ENCODE measurements around the gene GABARAPL1. TPM values are rescaled to one million over a fixed set of nuclear protein-coding genes. Genes with fewer than 3 reads are reported as not detected.
"Not testable (repeated sequence)": the region's sequence is repeated elsewhere in the genome, so short reads cannot be mapped to it uniquely, and the experiment has no call there.

GABARAPL1 gene
- polyA plus RNA-seq, 2 of the 4 experiments (the other 2 are of a cell fraction): 35.9 to 46.2 TPM

GRCh38 chr12:10223208-10223607 lies 10.5 kb downstream of the GABARAPL1 start:
- no peak for TF ChIP-seq GATA3 (IDR thresholded peaks at IDR 0.05; ENCODE audit: borderline replicate concordance)
- no peak for TF ChIP-seq SREBF2 (IDR thresholded peaks at IDR 0.05)
- peak; percentile 16 for TF ChIP-seq MAFK (IDR thresholded peaks at IDR 0.05; ENCODE audit: partially characterized antibody)
- no peak for TF ChIP-seq RARB (CRISPR knock-in tag; IDR thresholded peaks at IDR 0.05)
- TF ChIP-seq POLR2AphosphoS2 (conservative IDR thresholded peaks at IDR 0.05; ENCODE audit: low read length): peak; percentile 61
- H3K4me2 ChIP-seq: no peak overlapping the region
- no peak for FAIRE-seq
- CTCF ChIA-PET: interaction anchor here (2.8 to 3.2 kb wide), 2 partner anchors 12 to 70 kb away, joined by 7 to 17 read pairs; no protein-coding TSS in a partner anchor
- DNase-seq (ENCODE audit: low read depth in 1 of 2, low spot score in 1 of 2): no peak
- H3K4me3 ChIP-seq: no peak overlapping the region
- ATAC-seq: no peak
- POLR2A ChIA-PET: no interaction called here
- no peaks in the 10 kb centered on the region for H3K4me1 ChIP-seq
- no peak overlapping the region for H3K27ac ChIP-seq
- WGBS (ENCODE audit: missing lambda C conversion rate): 77% methylated on average over 5 of the region's 5 CpGs
- H3K9me3 ChIP-seq: no peaks in the 10 kb centered on the region

DNA sequence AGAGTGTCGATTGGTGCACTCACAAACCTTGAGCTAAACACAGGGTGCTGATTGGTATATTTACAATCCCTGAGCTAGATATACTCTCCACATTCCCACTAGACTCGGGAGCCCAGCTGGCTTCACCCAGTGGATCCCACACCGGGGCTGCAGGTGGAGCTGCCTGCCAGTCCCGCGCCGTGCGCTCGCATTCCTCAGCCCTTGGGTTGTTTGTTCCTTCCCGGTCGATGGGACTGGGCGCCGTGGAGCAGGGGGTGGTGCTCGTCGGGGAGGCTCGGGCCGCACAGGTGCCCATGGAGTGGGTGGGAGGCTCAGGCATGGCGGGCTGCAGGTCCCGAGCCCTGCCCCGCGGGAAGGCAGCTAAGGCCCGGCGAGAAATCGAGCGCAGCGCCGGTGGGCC lies 12.7 kb downstream of the GABARAPL1 start:
- H3K4me2 ChIP-seq; H3K27ac ChIP-seq; POLR2A ChIA-PET; H3K4me3 ChIP-seq; DNase-seq (ENCODE audit: low read depth in 1 of 2, low spot score in 1 of 2); ATAC-seq; FAIRE-seq; H3K4me1 ChIP-seq; H3K9me3 ChIP-seq: not testable (repeated sequence)
- 93% methylated on average over 17 of the region's 26 CpGs for WGBS (ENCODE audit: missing lambda C conversion rate)
- CTCF ChIA-PET: interaction anchor here (2.8 to 3.2 kb wide), 2 partner anchors 10 to 72 kb away, joined by 7 to 17 read pairs; no protein-coding TSS in a partner anchor

DNA sequence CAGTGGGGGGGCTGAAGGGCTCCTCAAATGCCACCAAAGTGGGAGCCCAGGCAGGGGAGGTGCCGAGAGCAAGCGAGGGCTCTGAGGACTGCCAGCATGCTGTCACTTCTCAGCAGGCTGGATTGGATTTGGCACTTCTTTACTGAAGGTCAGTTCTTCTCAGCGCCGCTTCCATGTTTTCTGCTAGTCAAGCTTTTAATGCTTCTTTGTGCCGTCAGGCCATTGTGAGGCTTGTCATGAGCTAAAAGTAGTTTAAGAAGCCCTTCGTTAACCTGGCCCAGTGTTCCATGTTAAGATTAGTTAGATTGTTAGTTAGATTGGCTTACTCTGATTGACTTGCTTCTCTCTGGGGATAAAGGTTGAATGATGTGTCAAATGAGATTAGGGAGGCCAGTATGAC lies 13.4 kb downstream of the GABARAPL1 start:
- POLR2A ChIA-PET: no interaction called here
- no peak overlapping the region for H3K4me2 ChIP-seq
- FAIRE-seq (no peak), ATAC-seq (peak; percentile 6 to 17; a peak in 3 of 6 replicates), DNase-seq (ENCODE audit: low read depth in 1 of 2, low spot score in 1 of 2) (no peak)
- H3K4me3 ChIP-seq: no peak overlapping the region
- H3K4me1 ChIP-seq: no peaks in the 10 kb centered on the region
- WGBS (ENCODE audit: missing lambda C conversion rate): 93% methylated on average over 6 of the region's 6 CpGs
- H3K9me3 ChIP-seq: no peaks in the 10 kb centered on the region
- CTCF ChIA-PET: interaction anchor here (2.5 kb wide), 1 partner anchor 10 kb away, joined by 16 read pairs; no protein-coding TSS in a partner anchor
- no peak overlapping the region for H3K27ac ChIP-seq
- TF ChIP-seq, protein P1, sequence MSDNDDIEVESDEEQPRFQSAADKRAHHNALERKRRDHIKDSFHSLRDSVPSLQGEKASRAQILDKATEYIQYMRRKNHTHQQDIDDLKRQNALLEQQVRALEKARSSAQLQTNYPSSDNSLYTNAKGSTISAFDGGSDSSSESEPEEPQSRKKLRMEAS (IDR thresholded peaks at IDR 0.05): no peak
- TF ChIP-seq, protein P2, sequence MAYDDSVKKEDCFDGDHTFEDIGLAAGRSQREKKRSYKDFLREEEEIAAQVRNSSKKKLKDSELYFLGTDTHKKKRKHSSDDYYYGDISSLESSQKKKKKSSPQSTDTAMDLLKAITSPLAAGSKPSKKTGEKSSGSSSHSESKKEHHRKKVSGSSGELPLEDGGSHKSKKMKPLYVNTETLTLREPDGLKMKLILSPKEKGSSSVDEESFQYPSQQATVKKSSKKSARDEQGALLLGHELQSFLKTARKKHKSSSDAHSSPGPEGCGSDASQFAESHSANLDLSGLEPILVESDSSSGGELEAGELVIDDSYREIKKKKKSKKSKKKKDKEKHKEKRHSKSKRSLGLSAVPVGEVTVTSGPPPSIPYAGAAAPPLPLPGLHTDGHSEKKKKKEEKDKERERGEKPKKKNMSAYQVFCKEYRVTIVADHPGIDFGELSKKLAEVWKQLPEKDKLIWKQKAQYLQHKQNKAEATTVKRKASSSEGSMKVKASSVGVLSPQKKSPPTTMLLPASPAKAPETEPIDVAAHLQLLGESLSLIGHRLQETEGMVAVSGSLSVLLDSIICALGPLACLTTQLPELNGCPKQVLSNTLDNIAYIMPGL (CRISPR knock-in tag; IDR thresholded peaks at IDR 0.05; ENCODE audit: borderline replicate concordance): no peak

GRCh38 chr12:10226731-10227130 lies 14.1 kb downstream of the GABARAPL1 start:
- POLR2A ChIA-PET: no interaction called here
- no peaks in the 10 kb centered on the region for H3K9me3 ChIP-seq
- no peak overlapping the region for H3K27ac ChIP-seq
- H3K4me1 ChIP-seq: no peaks in the 10 kb centered on the region
- TF ChIP-seq CHD2 (IDR thresholded peaks at IDR 0.05; ENCODE audit: low read length, partially characterized antibody): no peak
- TF ChIP-seq ZC3H11A (IDR thresholded peaks at IDR 0.05): no peak
- TF ChIP-seq FOSL2 (IDR thresholded peaks at IDR 0.05): no peak
- no peak for TF ChIP-seq FOSL2 (CRISPR knock-in tag; IDR thresholded peaks at IDR 0.05)
- TF ChIP-seq RARB (CRISPR knock-in tag; IDR thresholded peaks at IDR 0.05): no peak
- no peak for TF ChIP-seq ZFP36 (IDR thresholded peaks at IDR 0.05; ENCODE audit: borderline replicate concordance, partially characterized antibody)
- no peak for TF ChIP-seq MYC (IDR thresholded peaks at IDR 0.05; ENCODE audit: borderline replicate concordance, low read length)
- no peak for TF ChIP-seq EHMT2 (IDR thresholded peaks at IDR 0.05; ENCODE audit: low read depth)
- 0 out of 4 replicates have a peak, but pooled peaks of 1 of the 2 experiments have one; percentile 5 for TF ChIP-seq CEBPB (IDR thresholded peaks at IDR 0.05)
- H3K4me3 ChIP-seq: no peak overlapping the region
- CTCF ChIA-PET: interaction anchor here (2.5 kb wide), 1 partner anchor 9 kb away, joined by 16 read pairs; no protein-coding TSS in a partner anchor
- 59% methylated on average over 1 of the region's 1 CpG for WGBS (ENCODE audit: missing lambda C conversion rate)
- no peak for FAIRE-seq
- ATAC-seq: peak; percentile 21 to 43; a peak in 3 of 6 replicates
- no peak for DNase-seq (ENCODE audit: low read depth in 1 of 2, low spot score in 1 of 2)
- H3K4me2 ChIP-seq: no peak overlapping the region

GRCh38 chr12:10227648-10228047 lies 15.0 kb downstream of the GABARAPL1 start:
- DNase-seq (ENCODE audit: low read depth in 1 of 2, low spot score in 1 of 2): no peak
- H3K9me3 ChIP-seq: no peaks in the 10 kb centered on the region
- 36% methylated on average over 1 of the region's 1 CpG for WGBS (ENCODE audit: missing lambda C conversion rate)
- CTCF ChIA-PET: interaction anchor here (0.6 to 2.5 kb wide), 6 partner anchors 8 to 1259 kb away, joined by 3 to 16 read pairs (median 3); no protein-coding TSS in a partner anchor
- no peak overlapping the region for H3K4me3 ChIP-seq
- no peak for FAIRE-seq
- POLR2A ChIA-PET: no interaction called here
- no peak overlapping the region for H3K4me2 ChIP-seq
- no peak; a peak in 1 of 6 replicates for ATAC-seq
- no peak overlapping the region for H3K27ac ChIP-seq
- no peaks in the 10 kb centered on the region for H3K4me1 ChIP-seq
- TF ChIP-seq HOXB5 (CRISPR knock-in tag; IDR thresholded peaks at IDR 0.05) (no peak), EHMT2 (IDR thresholded peaks at IDR 0.05; ENCODE audit: low read depth) (no peak), ZC3H11A (IDR thresholded peaks at IDR 0.05) (no peak), FOXS1 (CRISPR knock-in tag; IDR thresholded peaks at IDR 0.05) (no peak), FOSL2 (IDR thresholded peaks at IDR 0.05) (no peak), FOSL2 (CRISPR knock-in tag; IDR thresholded peaks at IDR 0.05) (no peak), RFX5 (IDR thresholded peaks at IDR 0.05) (no peak), KDM1A (IDR thresholded peaks at IDR 0.05; ENCODE audit: low read depth) (no peak), PHF8 (IDR thresholded peaks at IDR 0.05; ENCODE audit: borderline replicate concordance, low read depth) (no peak), JUN (IDR thresholded peaks at IDR 0.05) (no peak), CBX8 (IDR thresholded peaks at IDR 0.05) (no peak), HEYL (CRISPR knock-in tag; IDR thresholded peaks at IDR 0.05) (no peak), KDM5A (IDR thresholded peaks at IDR 0.05) (no peak)
- TF ChIP-seq, protein P1 (IDR thresholded peaks at IDR 0.05): no peak
- TF ChIP-seq, protein P3, sequence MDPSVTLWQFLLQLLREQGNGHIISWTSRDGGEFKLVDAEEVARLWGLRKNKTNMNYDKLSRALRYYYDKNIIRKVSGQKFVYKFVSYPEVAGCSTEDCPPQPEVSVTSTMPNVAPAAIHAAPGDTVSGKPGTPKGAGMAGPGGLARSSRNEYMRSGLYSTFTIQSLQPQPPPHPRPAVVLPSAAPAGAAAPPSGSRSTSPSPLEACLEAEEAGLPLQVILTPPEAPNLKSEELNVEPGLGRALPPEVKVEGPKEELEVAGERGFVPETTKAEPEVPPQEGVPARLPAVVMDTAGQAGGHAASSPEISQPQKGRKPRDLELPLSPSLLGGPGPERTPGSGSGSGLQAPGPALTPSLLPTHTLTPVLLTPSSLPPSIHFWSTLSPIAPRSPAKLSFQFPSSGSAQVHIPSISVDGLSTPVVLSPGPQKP (IDR thresholded peaks at IDR 0.05; ENCODE audit: low read depth, low read length): no peak
